SU-DHL-6 (cell line): Measurements from ENCODE around the gene PACC1.
A peak's percentile ranks its signal among the peaks of the same experiment; 100 is the strongest.

ENCODE experiments used
- H2AFZ ChIP-seq: fragments of 200-600 bp; sonication (generic); 2 replicates; pipeline ENCODE4 v1.6.1; 2014; ENCODE audit warnings: low read depth, mild to moderate bottlenecking, moderate library complexity, mixed read lengths, antibody characterized with exemption, low read length; ENCODE audit not compliant: severe bottlenecking
- H3F3A ChIP-seq: fragments of 200-600 bp; shearing (Covaris generic); 2 replicates; pipeline ENCODE4 v1.6.0; 2016; ENCODE audit warnings: antibody characterized with exemption, mild to moderate bottlenecking; ENCODE audit not compliant: insufficient read depth
- H3K27ac ChIP-seq: fragments of 200-600 bp; sonication (generic); 2 replicates; pipeline ENCODE4 v1.5.1; 2016; ENCODE audit warnings: low read depth, mild to moderate bottlenecking, low read length, moderate library complexity, mixed read lengths
- H3K27me3 ChIP-seq: fragments of 200-600 bp; sonication (generic), shearing (Covaris generic); 2 replicates; pipeline ENCODE4 v1.6.0; 2014; ENCODE audit warnings: mild to moderate bottlenecking, low read length
- H3K36me3 ChIP-seq: fragments of 200-600 bp; sonication (generic); 2 replicates; pipeline ENCODE4 v1.6.1; 2014; ENCODE audit warnings: mild to moderate bottlenecking, low read length, mixed read lengths
- H3K4me2 ChIP-seq: fragments of 300-600, 200-600 bp; shearing (Covaris generic), sonication (generic); 2 replicates; pipeline ENCODE4 v1.6.0; 2014; ENCODE audit warnings: low read length, low read depth, mild to moderate bottlenecking; ENCODE audit not compliant: poor library complexity, severe bottlenecking
- H3K4me3 ChIP-seq: fragments of 200-600 bp; sonication (generic); 2 replicates; pipeline ENCODE4 v1.5.1; 2014; ENCODE audit warnings: antibody characterized with exemption, low read length, mild to moderate bottlenecking, mixed read lengths; ENCODE audit not compliant: insufficient read depth, poor library complexity, severe bottlenecking
- H3K79me2 ChIP-seq: fragments of 200-600 bp; sonication (generic); 2 replicates; pipeline ENCODE4 v1.6.1; 2014; ENCODE audit warnings: mild to moderate bottlenecking, low read length, moderate library complexity; ENCODE audit not compliant: insufficient read depth
- H3K9ac ChIP-seq: fragments of 200-600 bp; sonication (generic); 2 replicates; pipeline ENCODE4 v1.7.0; 2014; ENCODE audit warnings: mild to moderate bottlenecking, low read length
- H3K9me2 ChIP-seq: fragments of 200-600 bp; sonication (generic); replicated peaks from 2 replicates; pipeline ENCODE4 v1.6.1; 2014; ENCODE audit warnings: low read length; ENCODE audit not compliant: insufficient read depth
- H3K9me3 ChIP-seq: fragments of 200-600 bp; sonication (generic); 2 replicates; pipeline ENCODE4 v1.6.1; 2014; ENCODE audit warnings: low read length, mixed read lengths; ENCODE audit not compliant: insufficient read depth
- H4K20me1 ChIP-seq: fragments of 200-600 bp; sonication (generic); 2 replicates; pipeline ENCODE4 v1.6.1; 2014; ENCODE audit warnings: low read depth, mild to moderate bottlenecking, antibody characterized with exemption, low read length, moderate library complexity, mixed read lengths
- CTCF ChIP-seq: fragments of 200-600 bp; sonication (generic); IDR thresholded peaks from one replicate; pipeline ENCODE4 v1.5.1; 2017; ENCODE audit warnings: antibody characterized with exemption, mild to moderate bottlenecking, low read length, moderate library complexity; ENCODE audit not compliant: insufficient read depth, poor library complexity, severe bottlenecking
- EZH2phosphoT487 ChIP-seq: fragments of 200-600 bp; sonication (generic), shearing (Covaris generic); conservative IDR thresholded peaks from 2 replicates; pipeline ENCODE4 v1.6.1; 2018; ENCODE audit warnings: mild to moderate bottlenecking, antibody characterized with exemption, low read length, moderate library complexity, mixed read lengths

PACC1 gene

DNA sequence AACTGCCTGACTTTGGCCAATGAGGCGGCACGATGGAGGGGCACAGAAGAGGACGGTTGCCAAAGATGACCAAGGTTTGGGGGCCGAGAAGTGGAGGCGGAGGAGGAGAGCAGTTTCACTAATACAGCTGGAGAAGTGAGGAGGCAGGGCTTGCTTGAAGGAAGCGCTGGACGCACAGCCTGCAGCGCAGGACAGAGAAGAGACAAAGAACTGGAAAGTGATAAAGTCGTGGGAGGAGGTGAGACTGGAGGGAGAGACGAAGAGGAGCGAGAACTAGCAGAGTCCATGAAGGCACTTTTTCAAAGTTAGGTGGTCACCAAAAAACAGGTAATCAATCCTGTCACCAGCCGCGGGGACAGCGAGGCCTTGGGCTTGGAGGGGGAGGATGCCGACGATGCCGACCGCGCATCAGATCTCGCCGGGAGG lies 771 bp downstream of the PACC1 start:
- TF ChIP-seq EZH2phosphoT487 = no peak
- no peak for TF ChIP-seq CTCF

GRCh38 chr1:212412374-212412773 lies 2.3 kb downstream of the PACC1 start:
- no peak for TF ChIP-seq CTCF
- TF ChIP-seq EZH2phosphoT487 = no peak
- Histone ChIP-seq H3K27ac (no peak overlapping the region), H4K20me1 (no peaks in the 10 kb centered on the region), H3K36me3 (no peaks in the 10 kb centered on the region), H3K4me3 (no peak overlapping the region), H3K27me3 (no peaks in the 10 kb centered on the region), H3K4me2 (peak overlapping the region; percentile 66), H3F3A (no peaks in the 10 kb centered on the region), H3K9ac (no peak overlapping the region), H3K9me2 (no peaks in the 10 kb centered on the region), H3K79me2 (peaks cover 25% of the 10 kb centered on the region), H2AFZ (no peak overlapping the region), H3K9me3 (no peaks in the 10 kb centered on the region)

More for the DNA sequence above, 771 bp downstream of the PACC1 start:
- Histone ChIP-seq H3K27ac (no peak overlapping the region), H3K9me2 (no peaks in the 10 kb centered on the region), H3K9me3 (no peaks in the 10 kb centered on the region), H3K36me3 (no peaks in the 10 kb centered on the region), H4K20me1 (no peaks in the 10 kb centered on the region), H3K4me3 (peak overlapping the region; percentile 83), H3K79me2 (peaks cover 25% of the 10 kb centered on the region), H3K4me2 (peak overlapping the region; percentile 66), H2AFZ (peak overlapping the region; percentile 88), H3K9ac (peak overlapping the region; percentile 80), H3F3A (no peaks in the 10 kb centered on the region), H3K27me3 (no peaks in the 10 kb centered on the region)

DNA sequence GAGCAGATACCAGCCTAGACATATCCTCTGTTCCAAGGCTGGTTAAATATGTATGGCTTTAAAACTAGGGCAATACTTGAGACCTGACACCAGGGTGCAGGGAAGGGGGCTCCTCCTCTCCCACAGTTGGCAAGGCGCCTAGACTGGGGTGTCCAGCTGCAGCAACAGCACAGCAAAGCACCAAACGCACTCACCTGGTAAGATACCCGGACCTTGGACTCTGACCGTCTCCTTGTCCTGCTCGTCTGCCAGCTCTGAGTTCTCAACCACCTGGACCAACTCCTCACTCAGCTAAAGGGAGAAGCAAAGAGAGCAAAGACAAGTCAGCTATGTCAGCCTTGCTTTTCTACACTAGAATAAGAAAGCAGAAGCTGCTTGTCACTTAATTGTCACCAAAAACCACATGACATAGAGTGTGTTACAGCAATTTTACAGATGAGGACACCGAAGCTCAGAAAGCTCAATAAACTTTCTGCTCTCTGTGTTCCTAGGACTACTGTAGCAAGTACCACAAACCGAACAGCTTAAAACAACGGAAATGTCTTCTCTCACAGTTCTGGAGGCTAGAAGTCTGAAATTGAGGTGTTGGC lies 4.4 kb downstream of the PACC1 start:
- Histone ChIP-seq H3K79me2 (peaks cover 29% of the 10 kb centered on the region), H4K20me1 (no peaks in the 10 kb centered on the region), H3K27me3 (no peaks in the 10 kb centered on the region), H3F3A (no peaks in the 10 kb centered on the region), H3K36me3 (peaks cover 3% of the 10 kb centered on the region; the same call in 1 of the 2 replicates), H3K4me3 (no peak overlapping the region), H3K9ac (no peak overlapping the region), H2AFZ (no peak overlapping the region), H3K27ac (no peak overlapping the region), H3K4me2 (no peak overlapping the region), H3K9me2 (no peaks in the 10 kb centered on the region), H3K9me3 (no peaks in the 10 kb centered on the region)
- TF ChIP-seq EZH2phosphoT487 = no peak
- TF ChIP-seq CTCF = no peak
